ENCODE results near the gene KIF26B.

KIF26B gene

GRCh38 chr1:245107776-245108114, 47.0 kb upstream of the KIF26B start:
- Histone ChIP-seq H3K79me2 (ENCODE audit: insufficient read depth, low read length) (no peaks in the 10 kb centered on the region), H3K36me3 (ENCODE audit: low read length) (no peaks in the 10 kb centered on the region), H4K20me1 (ENCODE audit: low read depth, low read length) (no peaks in the 10 kb centered on the region), H3K4me2 (ENCODE audit: low read depth, low read length, poor library complexity, severe bottlenecking) (no peak overlapping the region), H3K27me3 (ENCODE audit: low read length) (no peaks in the 10 kb centered on the region), H3K9me3 (ENCODE audit: insufficient read depth, low read length) (no peaks in the 10 kb centered on the region), H3K4me3 (ENCODE audit: insufficient read depth, low read length, poor library complexity, severe bottlenecking) (no peak overlapping the region), H3K9ac (ENCODE audit: low read length) (no peak overlapping the region), H3F3A (ENCODE audit: insufficient read depth) (no peaks in the 10 kb centered on the region), H2AFZ (ENCODE audit: low read depth, low read length, severe bottlenecking) (no peak overlapping the region), H3K27ac (ENCODE audit: low read depth, low read length) (no peak overlapping the region), H3K9me2 (replicated peaks; ENCODE audit: insufficient read depth, low read length) (no peaks in the 10 kb centered on the region)
- no peak for TF ChIP-seq EZH2phosphoT487 (conservative IDR thresholded peaks at IDR 0.05; ENCODE audit: low read length)
- no peak for TF ChIP-seq CTCF (IDR thresholded peaks at IDR 0.05; ENCODE audit: insufficient read depth, low read length, poor library complexity, severe bottlenecking)

GRCh38 chr1:245108246-245108645, 46.5 kb upstream of the KIF26B start:
- no peaks in the 10 kb centered on the region for H3K36me3 ChIP-seq (ENCODE audit: low read length)
- H3K79me2 ChIP-seq (ENCODE audit: insufficient read depth, low read length): no peaks in the 10 kb centered on the region
- no peak overlapping the region for H3K27ac ChIP-seq (ENCODE audit: low read depth, low read length)
- no peaks in the 10 kb centered on the region for H3K9me3 ChIP-seq (ENCODE audit: insufficient read depth, low read length)
- H2AFZ ChIP-seq (ENCODE audit: low read depth, low read length, severe bottlenecking): no peak overlapping the region
- H3K4me2 ChIP-seq (ENCODE audit: low read depth, low read length, poor library complexity, severe bottlenecking): no peak overlapping the region
- no peak overlapping the region for H3K9ac ChIP-seq (ENCODE audit: low read length)
- no peaks in the 10 kb centered on the region for H3K27me3 ChIP-seq (ENCODE audit: low read length)
- no peaks in the 10 kb centered on the region for H3K9me2 ChIP-seq (replicated peaks; ENCODE audit: insufficient read depth, low read length)
- no peaks in the 10 kb centered on the region for H4K20me1 ChIP-seq (ENCODE audit: low read depth, low read length)
- H3F3A ChIP-seq (ENCODE audit: insufficient read depth): no peaks in the 10 kb centered on the region
- H3K4me3 ChIP-seq (ENCODE audit: insufficient read depth, low read length, poor library complexity, severe bottlenecking): no peak overlapping the region
- TF ChIP-seq EZH2phosphoT487 (conservative IDR thresholded peaks at IDR 0.05; ENCODE audit: low read length) (no peak), CTCF (IDR thresholded peaks at IDR 0.05; ENCODE audit: insufficient read depth, low read length, poor library complexity, severe bottlenecking) (no peak)

GRCh38 chr1:245108909-245109308, 45.9 kb upstream of the KIF26B start:
- H3K9me3 ChIP-seq (ENCODE audit: insufficient read depth, low read length): no peaks in the 10 kb centered on the region
- TF ChIP-seq EZH2phosphoT487 (conservative IDR thresholded peaks at IDR 0.05; ENCODE audit: low read length) (no peak), CTCF (IDR thresholded peaks at IDR 0.05; ENCODE audit: insufficient read depth, low read length, poor library complexity, severe bottlenecking) (no peak)
- no peaks in the 10 kb centered on the region for H3K79me2 ChIP-seq (ENCODE audit: insufficient read depth, low read length)
- no peaks in the 10 kb centered on the region for H3K9me2 ChIP-seq (replicated peaks; ENCODE audit: insufficient read depth, low read length)
- H3K4me2 ChIP-seq (ENCODE audit: low read depth, low read length, poor library complexity, severe bottlenecking): no peak overlapping the region
- H3F3A ChIP-seq (ENCODE audit: insufficient read depth): no peaks in the 10 kb centered on the region
- H4K20me1 ChIP-seq (ENCODE audit: low read depth, low read length): no peaks in the 10 kb centered on the region
- H3K9ac ChIP-seq (ENCODE audit: low read length): no peak overlapping the region
- no peak overlapping the region for H3K4me3 ChIP-seq (ENCODE audit: insufficient read depth, low read length, poor library complexity, severe bottlenecking)
- H3K27me3 ChIP-seq (ENCODE audit: low read length): no peaks in the 10 kb centered on the region
- H3K27ac ChIP-seq (ENCODE audit: low read depth, low read length): no peak overlapping the region
- no peak overlapping the region for H2AFZ ChIP-seq (ENCODE audit: low read depth, low read length, severe bottlenecking)
- H3K36me3 ChIP-seq (ENCODE audit: low read length): no peaks in the 10 kb centered on the region

DNA sequence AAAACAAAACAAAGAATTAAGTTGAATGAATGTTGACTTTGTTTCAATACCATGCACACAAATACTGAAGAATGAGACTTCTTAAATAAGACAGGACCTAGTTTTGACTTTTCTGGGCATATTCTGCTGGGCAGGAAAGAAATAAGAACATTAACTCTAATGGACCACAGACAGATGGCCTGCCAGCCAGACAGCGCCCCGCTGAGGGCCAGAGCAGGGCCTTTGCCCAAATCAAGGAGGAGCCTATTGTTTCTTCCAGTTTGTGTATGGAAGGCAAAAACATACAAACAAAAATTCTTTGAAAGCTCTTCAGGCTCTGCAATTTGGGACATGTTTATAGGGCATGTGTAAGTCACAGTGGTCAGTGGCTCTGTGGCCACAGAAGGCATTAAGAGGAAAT, 44.4 kb upstream of the KIF26B start:
- Histone ChIP-seq H3K9me2 (replicated peaks; ENCODE audit: insufficient read depth, low read length) (no peaks in the 10 kb centered on the region), H2AFZ (ENCODE audit: low read depth, low read length, severe bottlenecking) (no peak overlapping the region), H3K27ac (ENCODE audit: low read depth, low read length) (no peak overlapping the region), H3K4me2 (ENCODE audit: low read depth, low read length, poor library complexity, severe bottlenecking) (no peak overlapping the region), H3K27me3 (ENCODE audit: low read length) (no peaks in the 10 kb centered on the region), H3K4me3 (ENCODE audit: insufficient read depth, low read length, poor library complexity, severe bottlenecking) (no peak overlapping the region), H3F3A (ENCODE audit: insufficient read depth) (no peaks in the 10 kb centered on the region), H3K36me3 (ENCODE audit: low read length) (no peaks in the 10 kb centered on the region), H4K20me1 (ENCODE audit: low read depth, low read length) (no peaks in the 10 kb centered on the region), H3K9me3 (ENCODE audit: insufficient read depth, low read length) (no peaks in the 10 kb centered on the region), H3K79me2 (ENCODE audit: insufficient read depth, low read length) (no peaks in the 10 kb centered on the region), H3K9ac (ENCODE audit: low read length) (no peak overlapping the region)
- TF ChIP-seq CTCF (IDR thresholded peaks at IDR 0.05; ENCODE audit: insufficient read depth, low read length, poor library complexity, severe bottlenecking) (no peak), EZH2phosphoT487 (conservative IDR thresholded peaks at IDR 0.05; ENCODE audit: low read length) (no peak)

Data from SU-DHL-6 (cell line).